Upper lobe of left lung (tissue), 6 donors: ENCODE data around the gene ELK3. TPM values are rescaled to one million over a fixed set of nuclear protein-coding genes. Genes with fewer than 3 reads are reported as not detected.
A peak's percentile ranks its signal among the peaks of the same experiment; 100 is the strongest.

Experiments
- ATAC-seq, 2 donors: fragments of 200-7000 bp; cut with Tn5 transposase; one replicate each; pipeline ENCODE4 v1.9.1; 2022; ENCODE audit warnings: mild to moderate bottlenecking in 2 of 2, moderate library complexity in 2 of 2; ENCODE audit not compliant: low FRiP score in 2 of 2
- DNase-seq, 2 donors: peaks; one replicate each; pipeline ENCODE4 v3.0.0-alpha.2; 2019 to 2020
- H3K27ac ChIP-seq, 4 donors: fragments of 200-600 bp; sonication (generic); one replicate each; pipeline ENCODE4 v1.5.1; 2016 to 2019
- H3K27me3 ChIP-seq, 4 donors: fragments of 200-600 bp; sonication (generic); one replicate each; pipeline ENCODE4 v1.5.1; 2017 to 2019
- H3K36me3 ChIP-seq, 4 donors: fragments of 200-600 bp; sonication (generic); one replicate each; pipeline ENCODE4 v1.5.1; 2016 to 2019
- H3K4me1 ChIP-seq, 4 donors: fragments of 200-600 bp; sonication (generic); one replicate each; pipeline ENCODE4 v1.5.1; 2018 to 2019
- H3K4me3 ChIP-seq, 4 donors: fragments of 200-600 bp; sonication (generic); one replicate each; pipeline ENCODE4 v1.5.1; 2017 to 2019; ENCODE audit warnings: mild to moderate bottlenecking in 2 of 4, moderate library complexity in 1 of 4
- H3K9me3 ChIP-seq, 4 donors: fragments of 200-600 bp; sonication (generic); one replicate each; pipeline ENCODE4 v1.5.1; 2018 to 2019
- EP300 ChIP-seq, 4 donors: sonication (generic); formaldehyde crosslinking; IDR thresholded peaks; one replicate each; pipeline ENCODE4 v1.5.1; 2017; ENCODE audit warnings: antibody characterized with exemption in 4 of 4, control low read depth in 2 of 4
- POLR2A ChIP-seq, 4 donors: fragments of 450-650 bp; IDR thresholded peaks; one replicate each; pipeline ENCODE4 v1.5.1; 2016 to 2017; ENCODE audit warnings: antibody characterized with exemption in 4 of 4, mild to moderate bottlenecking in 2 of 4
- POLR2AphosphoS5 ChIP-seq, 2 donors: sonication (generic); formaldehyde crosslinking; IDR thresholded peaks; one replicate each; pipeline ENCODE4 v1.5.1; 2017; ENCODE audit warnings: antibody characterized with exemption in 2 of 2
- WGBS, 2 donors: methylation state at CpG; one replicate each; pipeline ENCODE4 v1.1.5; 2017 to 2018; 5-methylcytosine and 5-hydroxymethylcytosine counted together
- total RNA-seq, 6 donors: library from RNA; depleted of rRNA in 4 of 6; stranded (reverse); fragments of >200 nt in 4 of 6; gene quantifications; one replicate each; pipeline versions ENCODE4 v1.1.0 to v1.2.1, GENCODE V29; 2016 to 2021
- TF ChIP-seq, protein P1 (sequence below), 6 experiments: fragments of 450-650 bp in 4 of 6; fragments of 200-600 bp in 2 of 6; sonication (generic) in 2 of 6; IDR thresholded peaks; one replicate each; pipeline ENCODE4 v1.5.1; 2016 to 2019; ENCODE audit warnings: antibody characterized with exemption in 6 of 6
- donor health status: DM: no; HTN: no; CAD: no; lungs with moderate emphysema.
- donor health status: DM: no; HTN: yes; CAD: no; lungs with severe emphysema.

The ELK3 gene
- total RNA-seq, 6 donors from 2014 or later, result 7.3 to 38.4 (median 22.1) TPM

GRCh38 chr12:96244826-96245225 lies 50.7 kb downstream of the ELK3 start:
- Histone ChIP-seq H3K4me1 (peaks cover 14 to 29% (median 20%) of the 10 kb centered on the region in 4 donors), H3K27me3 (no peaks in the 10 kb centered on the region), H3K4me3 (no peak overlapping the region), H3K9me3 (no peaks in the 10 kb centered on the region), H3K36me3 (peaks cover 7 to 32% (median 16%) of the 10 kb centered on the region in 4 donors), H3K27ac (no peak overlapping the region)
- TF ChIP-seq, protein P1, sequence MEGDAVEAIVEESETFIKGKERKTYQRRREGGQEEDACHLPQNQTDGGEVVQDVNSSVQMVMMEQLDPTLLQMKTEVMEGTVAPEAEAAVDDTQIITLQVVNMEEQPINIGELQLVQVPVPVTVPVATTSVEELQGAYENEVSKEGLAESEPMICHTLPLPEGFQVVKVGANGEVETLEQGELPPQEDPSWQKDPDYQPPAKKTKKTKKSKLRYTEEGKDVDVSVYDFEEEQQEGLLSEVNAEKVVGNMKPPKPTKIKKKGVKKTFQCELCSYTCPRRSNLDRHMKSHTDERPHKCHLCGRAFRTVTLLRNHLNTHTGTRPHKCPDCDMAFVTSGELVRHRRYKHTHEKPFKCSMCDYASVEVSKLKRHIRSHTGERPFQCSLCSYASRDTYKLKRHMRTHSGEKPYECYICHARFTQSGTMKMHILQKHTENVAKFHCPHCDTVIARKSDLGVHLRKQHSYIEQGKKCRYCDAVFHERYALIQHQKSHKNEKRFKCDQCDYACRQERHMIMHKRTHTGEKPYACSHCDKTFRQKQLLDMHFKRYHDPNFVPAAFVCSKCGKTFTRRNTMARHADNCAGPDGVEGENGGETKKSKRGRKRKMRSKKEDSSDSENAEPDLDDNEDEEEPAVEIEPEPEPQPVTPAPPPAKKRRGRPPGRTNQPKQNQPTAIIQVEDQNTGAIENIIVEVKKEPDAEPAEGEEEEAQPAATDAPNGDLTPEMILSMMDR (IDR thresholded peaks at IDR 0.05), result no peak
- TF ChIP-seq POLR2AphosphoS5 (IDR thresholded peaks at IDR 0.05), result no peak
- no peak for TF ChIP-seq EP300 (IDR thresholded peaks at IDR 0.05)
- TF ChIP-seq POLR2A (IDR thresholded peaks at IDR 0.05), result no peak
- WGBS, 2 donors, result 90 to 92% methylated on average over 11 to 13 of the region's 13 CpGs
- DNase-seq (no peak), ATAC-seq (no peak)

- DNase-seq (peak in 1 of 2 donors; percentile 69), ATAC-seq (no peak)
- no peak overlapping the region for H3K27ac ChIP-seq
- 96 to 97% methylated on average over 36 of the region's 36 CpGs for WGBS, 2 donors
- no peaks in the 10 kb centered on the region for H3K27me3 ChIP-seq
- H3K4me1 ChIP-seq, result peaks cover 7 to 17% (median 12%) of the 10 kb centered on the region in 4 donors
- TF ChIP-seq POLR2A (IDR thresholded peaks at IDR 0.05) (no peak), POLR2AphosphoS5 (IDR thresholded peaks at IDR 0.05) (no peak), EP300 (IDR thresholded peaks at IDR 0.05) (no peak)
- TF ChIP-seq, protein P1 (IDR thresholded peaks at IDR 0.05), result no peak
- no peak overlapping the region for H3K4me3 ChIP-seq
- H3K9me3 ChIP-seq, result no peaks in the 10 kb centered on the region
- H3K36me3 ChIP-seq, result peaks cover 7 to 49% (median 19%) of the 10 kb centered on the region in 4 donors
Measured at GRCh38 chr12:96246926-96247505, 52.8 kb downstream of the ELK3 start.

DNA sequence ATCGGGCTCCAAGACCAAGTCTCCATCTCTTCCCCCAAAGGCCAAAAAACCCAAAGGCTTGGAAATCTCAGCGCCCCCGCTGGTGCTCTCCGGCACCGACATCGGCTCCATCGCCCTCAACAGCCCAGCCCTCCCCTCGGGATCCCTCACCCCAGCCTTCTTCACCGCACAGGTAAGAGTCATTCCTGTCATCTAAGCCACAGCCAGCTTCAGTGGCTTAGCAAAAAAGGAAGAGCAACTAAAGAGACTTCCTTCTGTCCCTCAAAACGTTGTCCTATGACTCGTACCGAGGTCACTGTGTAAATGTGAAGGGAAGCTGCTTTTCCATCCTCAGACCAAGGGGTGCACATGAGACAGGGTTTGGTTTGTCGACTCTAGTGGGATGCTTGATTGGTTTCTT lies 53.4 kb downstream of the ELK3 start:
- H3K4me1 ChIP-seq, result peaks cover 2 to 14% (median 7%) of the 10 kb centered on the region in 4 donors
- H3K4me3 ChIP-seq, result no peak overlapping the region
- TF ChIP-seq EP300 (IDR thresholded peaks at IDR 0.05) (no peak), POLR2AphosphoS5 (IDR thresholded peaks at IDR 0.05) (no peak), POLR2A (IDR thresholded peaks at IDR 0.05) (no peak)
- TF ChIP-seq, protein P1 (IDR thresholded peaks at IDR 0.05), result no peak
- ATAC-seq (no peak), DNase-seq (no peak)
- H3K27me3 ChIP-seq, result no peaks in the 10 kb centered on the region
- 84 to 88% methylated on average over 13 of the region's 13 CpGs for WGBS, 2 donors
- H3K27ac ChIP-seq, result no peak overlapping the region
- H3K9me3 ChIP-seq, result no peaks in the 10 kb centered on the region
- H3K36me3 ChIP-seq, result peaks cover 7 to 54% (median 19%) of the 10 kb centered on the region in 4 donors

DNA sequence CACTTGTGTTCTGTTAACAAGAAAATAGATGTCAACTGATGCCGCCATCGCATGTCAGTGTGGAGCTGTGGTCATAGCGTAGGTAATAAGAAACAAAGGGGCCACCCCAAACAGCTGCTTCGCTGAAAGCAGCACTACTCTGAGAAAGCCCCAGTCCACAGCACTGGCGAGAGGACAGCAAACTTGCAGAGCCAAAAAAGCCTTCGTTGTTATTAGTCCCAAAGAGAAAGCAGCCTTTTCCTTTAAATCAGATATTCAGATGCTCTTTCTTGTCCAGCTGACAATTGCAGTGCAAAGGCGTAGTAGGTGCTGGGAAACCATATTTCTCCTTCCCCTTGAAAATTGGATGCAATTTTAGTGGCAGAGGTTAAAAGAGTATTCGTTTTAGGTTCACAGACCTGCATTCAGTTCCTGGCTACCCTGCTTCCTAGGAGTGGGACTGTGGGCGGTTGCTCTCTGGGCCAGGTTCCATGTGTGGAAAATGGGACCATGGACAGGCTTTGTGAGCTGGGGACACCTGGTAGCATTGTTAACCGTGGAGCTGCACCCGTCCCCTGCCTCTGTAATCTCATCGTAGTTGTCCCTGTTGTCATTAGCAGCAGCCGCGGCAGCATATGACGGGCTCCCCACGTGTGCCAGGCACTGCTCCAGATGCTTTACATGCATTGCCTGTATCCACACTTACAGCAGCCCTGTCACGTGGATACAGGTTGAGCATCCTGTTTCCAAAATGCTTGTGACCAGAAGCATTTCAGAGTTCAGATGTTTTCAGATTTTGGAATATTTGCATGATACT lies 54.2 kb downstream of the ELK3 start:
- H3K36me3 ChIP-seq, result peaks cover 7 to 59% (median 19%) of the 10 kb centered on the region in 4 donors
- peaks cover 0 to 13% (median 5%) of the 10 kb centered on the region in 4 donors for H3K4me1 ChIP-seq
- WGBS, 2 donors, result 90 to 92% methylated on average over 15 to 17 of the region's 17 CpGs
- H3K9me3 ChIP-seq, result no peaks in the 10 kb centered on the region
- TF ChIP-seq POLR2AphosphoS5 (IDR thresholded peaks at IDR 0.05), result no peak
- TF ChIP-seq EP300 (IDR thresholded peaks at IDR 0.05), result no peak
- no peak for TF ChIP-seq POLR2A (IDR thresholded peaks at IDR 0.05)
- TF ChIP-seq, protein P1 (IDR thresholded peaks at IDR 0.05), result no peak
- ATAC-seq (no peak), DNase-seq (no peak)
- peak overlapping the region in 1 of 4 donors; percentile 64 for H3K27ac ChIP-seq
- H3K27me3 ChIP-seq, result no peaks in the 10 kb centered on the region
- no peak overlapping the region for H3K4me3 ChIP-seq
